Activated T-cell treated with anti-CD3 and anti-CD28 coated beads, Interleukin-2, amount 50 U/mL, for 4 hours (primary cell): ENCODE measurements around the gene EPAS1. TPM values are rescaled to one million over a fixed set of nuclear protein-coding genes. Genes with fewer than 3 reads are reported as not detected.

ENCODE experiments used
- ATAC-seq, 2 donors: fragments of 200-7000 bp; cut with Tn5 transposase; one replicate each; pipeline ENCODE4 v1.10.0; 2021
- DNase-seq: peaks from one replicate; pipeline ENCODE4 v3.0.0-alpha.2; 2020
- H3K27me3 Mint-ChIP-seq: one replicate; pipeline ENCODE4 v1.8.0; 2021; ENCODE audit warnings: low read depth, mixed read lengths
- H3K36me3 Mint-ChIP-seq: one replicate; pipeline ENCODE4 v1.8.0; 2022; ENCODE audit warnings: mixed read lengths; ENCODE audit not compliant: insufficient read depth
- H3K4me1 Mint-ChIP-seq: one replicate; pipeline ENCODE4 v1.8.0; 2021; ENCODE audit warnings: low read depth, mixed read lengths
- H3K4me3 Mint-ChIP-seq: one replicate; pipeline ENCODE4 v1.8.0; 2021; ENCODE audit warnings: mild to moderate bottlenecking, moderate library complexity, mixed read lengths
- H3K9me3 Mint-ChIP-seq: one replicate; pipeline ENCODE4 v1.8.0; 2021; ENCODE audit warnings: mixed read lengths
- total RNA-seq, 3 donors: library from RNA; stranded (reverse); gene quantifications; one replicate each; pipeline ENCODE4 v1.2.1, GENCODE V29; 2021

The EPAS1 gene
- total RNA-seq, 3 donors from 2014 or later = 7.0 to 15.5 (median 7.0) TPM

DNA sequence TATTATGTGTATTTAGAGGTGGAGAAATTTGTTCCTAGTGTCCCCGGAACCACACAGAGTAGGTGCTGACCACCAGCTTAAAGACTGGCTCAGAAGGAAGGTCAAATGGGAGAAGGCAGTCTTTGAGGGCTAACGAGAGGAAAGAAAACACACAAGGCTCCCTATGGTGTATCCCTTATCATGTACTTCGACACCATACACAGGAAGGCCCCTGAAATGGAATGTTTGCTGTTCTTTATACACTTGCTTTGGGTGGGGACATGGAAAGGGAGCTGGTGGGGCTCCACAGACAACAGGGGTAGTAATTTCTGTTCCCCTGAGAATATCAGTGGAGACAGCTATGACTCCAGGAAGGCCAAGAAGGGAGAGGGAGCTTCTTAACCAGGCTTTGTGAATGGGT is 6.0 kb downstream of the EPAS1 start:
- ATAC-seq (no peak), DNase-seq (no peak)
- Mint-ChIP-seq H3K36me3 (no peaks in the 10 kb centered on the region), H3K4me1 (peaks cover 43% of the 10 kb centered on the region), H3K27me3 (peaks cover 70% of the 10 kb centered on the region), H3K9me3 (peaks cover 3% of the 10 kb centered on the region), H3K4me3 (no peak overlapping the region)

DNA sequence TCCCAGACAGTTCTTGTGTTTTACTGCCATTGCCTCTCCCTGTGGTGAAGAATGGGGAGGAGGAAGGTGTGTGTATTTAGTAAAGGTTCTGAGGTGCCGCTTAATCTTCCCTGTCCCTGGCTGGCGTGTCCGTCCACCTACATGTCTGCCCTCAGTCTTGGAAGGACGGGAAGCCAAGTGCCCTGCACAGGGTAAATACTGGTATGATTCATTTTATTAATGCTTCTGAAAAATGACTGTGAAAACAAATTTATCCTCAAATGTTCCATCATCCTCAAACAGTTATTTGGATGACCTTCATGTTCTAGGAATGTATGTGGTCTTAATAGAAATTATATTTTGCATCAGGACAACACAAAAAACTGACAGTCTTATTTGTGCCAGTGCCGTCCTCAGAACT is 6.6 kb downstream of the EPAS1 start:
- Mint-ChIP-seq H3K4me3 (no peak overlapping the region), H3K9me3 (peaks cover 3% of the 10 kb centered on the region), H3K4me1 (peaks cover 40% of the 10 kb centered on the region), H3K27me3 (peaks cover 70% of the 10 kb centered on the region), H3K36me3 (no peaks in the 10 kb centered on the region)
- DNase-seq (no peak), ATAC-seq (no peak)

GRCh38 chr2:46304635-46305034 is 7.4 kb downstream of the EPAS1 start:
- ATAC-seq = no peak
- H3K4me3 Mint-ChIP-seq = peak overlapping the region; percentile 14

GRCh38 chr2:46305187-46305586 is 8.0 kb downstream of the EPAS1 start:
- H3K4me3 Mint-ChIP-seq = no peak overlapping the region

More at GRCh38 chr2:46304635-46305034, 7.4 kb downstream of the EPAS1 start:
- Mint-ChIP-seq H3K36me3 (no peaks in the 10 kb centered on the region), H3K27me3 (peaks cover 66% of the 10 kb centered on the region), H3K9me3 (peaks cover 3% of the 10 kb centered on the region), H3K4me1 (peaks cover 31% of the 10 kb centered on the region)
- no peak for DNase-seq

GRCh38 chr2:46305767-46306166 is 8.6 kb downstream of the EPAS1 start:
- no peak for DNase-seq
- Mint-ChIP-seq H3K9me3 (peaks cover 3% of the 10 kb centered on the region), H3K27me3 (peaks cover 60% of the 10 kb centered on the region), H3K36me3 (no peaks in the 10 kb centered on the region), H3K4me3 (no peak overlapping the region), H3K4me1 (peaks cover 27% of the 10 kb centered on the region)
- peak; percentile 53 to 72 for ATAC-seq

More at GRCh38 chr2:46305187-46305586, 8.0 kb downstream of the EPAS1 start:
- H3K36me3 Mint-ChIP-seq = no peaks in the 10 kb centered on the region
- ATAC-seq (no peak), DNase-seq (no peak)
- peaks cover 3% of the 10 kb centered on the region for H3K9me3 Mint-ChIP-seq
- peaks cover 62% of the 10 kb centered on the region for H3K27me3 Mint-ChIP-seq
- peaks cover 27% of the 10 kb centered on the region for H3K4me1 Mint-ChIP-seq

DNA sequence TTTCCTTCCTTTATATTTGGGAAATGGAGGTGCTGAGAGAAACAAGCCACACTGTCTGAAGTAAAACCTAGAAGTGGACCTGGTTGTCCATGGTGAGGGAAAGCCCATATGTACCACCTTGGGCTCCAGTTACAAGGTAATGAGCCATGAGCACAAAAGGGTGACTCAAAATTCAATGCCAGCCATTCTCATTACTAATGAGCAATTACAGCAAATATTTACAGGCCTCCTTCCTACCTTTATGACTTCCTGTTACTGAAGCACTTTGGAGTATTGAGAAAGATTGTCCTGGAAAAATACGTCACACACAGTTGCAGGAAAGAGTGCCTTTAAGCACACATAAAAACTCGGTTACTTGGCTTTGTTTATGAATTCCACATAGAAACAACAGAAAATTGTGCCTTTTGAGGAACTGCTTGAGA is 9.1 kb downstream of the EPAS1 start:
- DNase-seq (no peak), ATAC-seq (no peak)
- peaks cover 3% of the 10 kb centered on the region for H3K9me3 Mint-ChIP-seq
- H3K36me3 Mint-ChIP-seq = no peaks in the 10 kb centered on the region
- H3K27me3 Mint-ChIP-seq = peaks cover 58% of the 10 kb centered on the region
- H3K4me1 Mint-ChIP-seq = peaks cover 27% of the 10 kb centered on the region
- no peak overlapping the region for H3K4me3 Mint-ChIP-seq

GRCh38 chr2:46306988-46307655 is 9.9 kb downstream of the EPAS1 start:
- Mint-ChIP-seq H3K9me3 (peaks cover 3% of the 10 kb centered on the region), H3K4me1 (peaks cover 27% of the 10 kb centered on the region), H3K36me3 (no peaks in the 10 kb centered on the region), H3K27me3 (peaks cover 51% of the 10 kb centered on the region), H3K4me3 (no peak overlapping the region)
- DNase-seq (no peak), ATAC-seq (no peak)

DNA sequence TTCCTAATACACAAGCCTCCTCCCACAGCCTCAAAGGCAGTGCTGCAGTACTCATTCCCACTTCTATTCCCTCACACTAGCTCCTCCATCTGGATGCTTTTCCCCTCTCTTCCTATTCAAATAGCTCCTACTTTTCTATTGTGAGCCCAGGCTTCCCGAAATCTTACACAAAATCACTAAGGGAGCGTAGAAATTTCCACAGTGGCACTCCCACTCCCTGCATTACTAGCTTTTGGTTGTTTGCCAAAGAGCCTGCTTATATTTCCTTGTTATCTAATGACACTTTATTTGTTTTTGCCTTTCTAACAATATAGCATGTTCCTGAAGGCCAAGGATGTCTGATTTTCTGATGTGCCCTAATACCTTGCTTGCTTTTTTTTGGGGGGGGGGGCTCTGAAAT is 10.9 kb downstream of the EPAS1 start:
- peaks cover 44% of the 10 kb centered on the region for H3K27me3 Mint-ChIP-seq
- no peak overlapping the region for H3K4me3 Mint-ChIP-seq
- ATAC-seq (no peak), DNase-seq (no peak)
- H3K4me1 Mint-ChIP-seq = peaks cover 27% of the 10 kb centered on the region
- peaks cover 3% of the 10 kb centered on the region for H3K9me3 Mint-ChIP-seq
- H3K36me3 Mint-ChIP-seq = no peaks in the 10 kb centered on the region

- H3K4me3 Mint-ChIP-seq = no peak overlapping the region
- H3K27me3 Mint-ChIP-seq = peaks cover 40% of the 10 kb centered on the region
- peaks cover 22% of the 10 kb centered on the region for H3K4me1 Mint-ChIP-seq
- ATAC-seq (no peak), DNase-seq (no peak)
- H3K36me3 Mint-ChIP-seq = no peaks in the 10 kb centered on the region
- H3K9me3 Mint-ChIP-seq = peaks cover 3% of the 10 kb centered on the region
These were observed 11.4 kb downstream of the EPAS1 start for GRCh38 chr2:46308629-46309028.

DNA sequence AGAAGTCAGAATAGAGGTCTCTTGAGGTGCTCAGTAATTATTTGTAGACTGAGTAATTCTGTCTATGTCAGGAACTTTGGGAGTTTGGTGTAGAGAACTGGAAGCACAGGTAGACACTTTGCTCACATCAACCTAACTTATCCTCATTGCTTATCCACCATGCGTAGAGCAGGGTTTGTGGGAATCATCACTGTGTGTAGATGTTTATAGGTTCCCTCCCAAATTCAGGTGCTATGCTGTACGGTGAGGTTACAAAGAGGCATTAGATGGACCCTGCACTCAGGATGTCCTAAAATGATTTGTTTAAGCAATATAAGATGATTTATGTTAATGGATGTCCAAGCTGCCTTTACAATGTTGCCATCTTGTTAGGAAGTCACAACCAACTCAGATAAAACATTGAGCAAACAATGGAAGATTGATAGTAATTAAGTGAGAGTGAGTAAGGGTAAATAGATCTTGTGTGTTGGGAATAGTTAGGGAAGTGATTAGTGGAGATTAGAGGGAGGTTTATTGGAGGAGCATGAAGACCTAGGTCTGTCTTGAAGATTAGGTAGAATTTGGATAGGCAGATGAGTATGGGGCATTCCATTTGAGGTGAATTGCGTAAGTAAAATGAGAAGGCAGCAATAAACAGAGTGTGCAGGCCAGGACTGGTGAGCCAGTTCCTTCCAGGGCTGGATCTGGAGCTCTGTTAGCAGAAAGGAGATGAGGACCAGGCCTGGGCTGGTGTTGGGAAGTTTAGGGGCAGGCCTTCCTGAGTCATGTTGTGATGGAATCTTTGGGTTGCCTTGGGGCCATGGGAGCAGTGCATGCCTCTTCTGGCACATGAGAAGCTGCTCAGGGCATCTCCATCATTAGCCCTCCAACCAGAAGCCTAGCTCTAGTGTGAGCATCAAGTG is 12.1 kb downstream of the EPAS1 start:
- H3K9me3 Mint-ChIP-seq = peaks cover 3% of the 10 kb centered on the region
- no peaks in the 10 kb centered on the region for H3K36me3 Mint-ChIP-seq
- H3K27me3 Mint-ChIP-seq = peaks cover 36% of the 10 kb centered on the region
- DNase-seq = no peak
- ATAC-seq = no peak
- peaks cover 16% of the 10 kb centered on the region for H3K4me1 Mint-ChIP-seq
- H3K4me3 Mint-ChIP-seq = no peak overlapping the region

DNA sequence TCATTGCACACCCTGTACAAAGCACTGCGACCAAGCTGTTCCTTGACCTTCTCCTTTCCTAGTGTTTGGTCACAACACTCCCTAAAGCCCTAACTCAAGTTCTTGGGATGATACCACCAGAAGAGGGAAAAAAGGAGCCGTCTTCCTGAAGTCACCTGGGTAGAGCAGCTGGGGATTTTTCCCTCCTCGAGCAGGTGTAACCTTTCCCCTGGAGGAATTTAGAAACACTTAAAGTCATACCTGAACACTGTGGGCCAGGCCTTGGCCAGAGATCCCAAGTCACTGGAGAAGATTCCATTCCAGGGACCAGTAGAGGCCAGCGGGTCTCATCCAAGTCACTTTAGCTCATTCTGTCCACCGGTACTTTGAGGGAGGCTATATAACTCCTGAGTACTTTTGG is 13.2 kb downstream of the EPAS1 start:
- Mint-ChIP-seq H3K4me1 (peaks cover 8% of the 10 kb centered on the region), H3K9me3 (no peaks in the 10 kb centered on the region), H3K27me3 (peaks cover 29% of the 10 kb centered on the region), H3K36me3 (no peaks in the 10 kb centered on the region), H3K4me3 (no peak overlapping the region)
- ATAC-seq = no peak
- no peak for DNase-seq

DNA sequence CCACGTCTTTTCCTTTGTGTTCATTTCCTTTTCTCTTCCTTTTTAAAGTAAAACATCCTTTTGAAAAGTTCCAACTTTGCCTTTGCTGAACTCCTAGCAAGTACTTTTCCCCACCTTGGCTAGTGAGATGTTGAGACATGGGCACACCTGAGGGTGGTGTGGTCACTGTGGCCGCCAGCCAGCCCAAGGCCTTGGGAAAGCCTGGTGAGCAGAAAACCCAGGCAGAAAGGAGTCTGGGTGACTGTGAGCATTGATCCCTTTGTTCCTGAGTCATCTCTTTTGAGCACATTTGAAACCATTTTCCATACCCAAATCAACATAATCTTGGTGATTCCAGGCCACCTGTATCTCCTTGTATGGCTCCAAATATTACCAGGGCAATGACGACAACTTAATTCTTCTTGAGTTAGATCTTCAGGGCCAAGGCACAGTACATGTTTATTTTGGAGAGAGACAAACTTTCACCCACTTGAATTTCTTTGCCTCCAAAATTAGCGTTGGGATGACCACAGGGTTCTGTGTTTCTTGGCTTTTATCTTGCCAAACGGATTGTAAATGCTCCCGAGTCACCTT is 14.5 kb downstream of the EPAS1 start:
- no peak for ATAC-seq
- no peaks in the 10 kb centered on the region for H3K9me3 Mint-ChIP-seq
- peaks cover 27% of the 10 kb centered on the region for H3K27me3 Mint-ChIP-seq
- H3K36me3 Mint-ChIP-seq = no peaks in the 10 kb centered on the region
- H3K4me3 Mint-ChIP-seq = no peak overlapping the region
- peaks cover 4% of the 10 kb centered on the region for H3K4me1 Mint-ChIP-seq
- no peak for DNase-seq

- Mint-ChIP-seq H3K36me3 (no peaks in the 10 kb centered on the region), H3K9me3 (no peaks in the 10 kb centered on the region), H3K27me3 (peaks cover 20% of the 10 kb centered on the region), H3K4me1 (peaks cover 4% of the 10 kb centered on the region), H3K4me3 (no peak overlapping the region)
- no peak for DNase-seq
- ATAC-seq = no peak
These were observed 15.9 kb downstream of the EPAS1 start for GRCh38 chr2:46313063-46313462.

- no peaks in the 10 kb centered on the region for H3K36me3 Mint-ChIP-seq
- DNase-seq = no peak
- no peak for ATAC-seq
- peaks cover 14% of the 10 kb centered on the region for H3K27me3 Mint-ChIP-seq
- no peak overlapping the region for H3K4me3 Mint-ChIP-seq
- no peaks in the 10 kb centered on the region for H3K9me3 Mint-ChIP-seq
- H3K4me1 Mint-ChIP-seq = peaks cover 4% of the 10 kb centered on the region
These were observed 17.0 kb downstream of the EPAS1 start for GRCh38 chr2:46314065-46314835.
